Neuron (in vitro differentiated cells): ENCODE results near the gene LDAF1.

Source experiments
- H2AFZ ChIP-seq: one replicate; pipeline ENCODE4 v1.6.1; 2013; ENCODE audit warnings: low read depth, mild to moderate bottlenecking, inconsistent platforms, low read length, moderate library complexity
- H3K27me3 ChIP-seq: one replicate; pipeline ENCODE4 v1.6.1; 2013; ENCODE audit warnings: low read length; ENCODE audit not compliant: insufficient read depth
- H3K36me3 ChIP-seq: one replicate; pipeline ENCODE4 v1.6.1; 2013; ENCODE audit warnings: low read length; ENCODE audit not compliant: insufficient read depth
- H3K4me1 ChIP-seq: one replicate; pipeline ENCODE4 v1.6.1; 2013; ENCODE audit warnings: low read length; ENCODE audit not compliant: insufficient read depth
- H3K4me3 ChIP-seq: 2 replicates; pipeline ENCODE4 v1.5.1; 2013; ENCODE audit warnings: mild to moderate bottlenecking, low read length, moderate library complexity
- H3K9me3 ChIP-seq: one replicate; pipeline ENCODE4 v1.6.1; 2013; ENCODE audit warnings: low read length

LDAF1 gene

GRCh38 chr16:21214086-21214485 lies 55.6 kb downstream of the LDAF1 start:
- H3K4me1 ChIP-seq = no peaks in the 10 kb centered on the region
- no peak overlapping the region for H2AFZ ChIP-seq
- no peak overlapping the region for H3K4me3 ChIP-seq
- no peaks in the 10 kb centered on the region for H3K36me3 ChIP-seq
- H3K9me3 ChIP-seq = no peaks in the 10 kb centered on the region
- peaks cover 3% of the 10 kb centered on the region for H3K27me3 ChIP-seq

- Histone ChIP-seq H3K4me1 (no peaks in the 10 kb centered on the region), H3K4me3 (no peak overlapping the region), H3K27me3 (peaks cover 3% of the 10 kb centered on the region), H2AFZ (no peak overlapping the region), H3K9me3 (no peaks in the 10 kb centered on the region), H3K36me3 (no peaks in the 10 kb centered on the region)
These were observed 58.6 kb downstream of the LDAF1 start for GRCh38 chr16:21217121-21217520.

GRCh38 chr16:21218153-21218552 lies 59.7 kb downstream of the LDAF1 start:
- peaks cover 3% of the 10 kb centered on the region for H3K27me3 ChIP-seq
- H3K4me1 ChIP-seq = no peaks in the 10 kb centered on the region
- H3K9me3 ChIP-seq = no peaks in the 10 kb centered on the region
- no peak overlapping the region for H2AFZ ChIP-seq
- no peaks in the 10 kb centered on the region for H3K36me3 ChIP-seq
- H3K4me3 ChIP-seq = no peak overlapping the region

- no peaks in the 10 kb centered on the region for H3K36me3 ChIP-seq
- H3K4me3 ChIP-seq = no peak overlapping the region
- peaks cover 3% of the 10 kb centered on the region for H3K27me3 ChIP-seq
- no peak overlapping the region for H2AFZ ChIP-seq
- H3K9me3 ChIP-seq = no peaks in the 10 kb centered on the region
- H3K4me1 ChIP-seq = no peaks in the 10 kb centered on the region
These were observed 61.1 kb downstream of the LDAF1 start for GRCh38 chr16:21219551-21219950.

- Histone ChIP-seq H3K27me3 (peaks cover 3% of the 10 kb centered on the region), H2AFZ (no peak overlapping the region), H3K4me3 (no peak overlapping the region), H3K9me3 (no peaks in the 10 kb centered on the region), H3K4me1 (no peaks in the 10 kb centered on the region), H3K36me3 (no peaks in the 10 kb centered on the region)
These were observed 64.2 kb downstream of the LDAF1 start for GRCh38 chr16:21222495-21223337.

- H2AFZ ChIP-seq = no peak overlapping the region
- H3K9me3 ChIP-seq = no peaks in the 10 kb centered on the region
- no peaks in the 10 kb centered on the region for H3K4me1 ChIP-seq
- no peaks in the 10 kb centered on the region for H3K36me3 ChIP-seq
- no peak overlapping the region for H3K4me3 ChIP-seq
- H3K27me3 ChIP-seq = no peaks in the 10 kb centered on the region
These were observed 65.3 kb downstream of the LDAF1 start for GRCh38 chr16:21223787-21224186.

GRCh38 chr16:21224800-21225199 lies 66.3 kb downstream of the LDAF1 start:
- Histone ChIP-seq H3K36me3 (no peaks in the 10 kb centered on the region), H3K4me3 (no peak overlapping the region), H3K27me3 (no peaks in the 10 kb centered on the region), H2AFZ (no peak overlapping the region), H3K4me1 (no peaks in the 10 kb centered on the region), H3K9me3 (no peaks in the 10 kb centered on the region)

GRCh38 chr16:21226749-21227148 lies 68.3 kb downstream of the LDAF1 start:
- no peaks in the 10 kb centered on the region for H3K27me3 ChIP-seq
- H3K4me1 ChIP-seq = no peaks in the 10 kb centered on the region
- H3K36me3 ChIP-seq = no peaks in the 10 kb centered on the region
- H3K4me3 ChIP-seq = no peak overlapping the region
- no peaks in the 10 kb centered on the region for H3K9me3 ChIP-seq
- H2AFZ ChIP-seq = no peak overlapping the region

- Histone ChIP-seq H2AFZ (no peak overlapping the region), H3K4me1 (no peaks in the 10 kb centered on the region), H3K36me3 (no peaks in the 10 kb centered on the region), H3K27me3 (no peaks in the 10 kb centered on the region), H3K9me3 (no peaks in the 10 kb centered on the region), H3K4me3 (no peak overlapping the region)
These were observed 69.4 kb downstream of the LDAF1 start for GRCh38 chr16:21227866-21228265.

GRCh38 chr16:21228361-21228872 lies 69.9 kb downstream of the LDAF1 start:
- Histone ChIP-seq H3K36me3 (no peaks in the 10 kb centered on the region), H2AFZ (no peak overlapping the region), H3K4me3 (no peak overlapping the region), H3K9me3 (no peaks in the 10 kb centered on the region), H3K27me3 (no peaks in the 10 kb centered on the region), H3K4me1 (no peaks in the 10 kb centered on the region)
